Endothelial cell of umbilical vein (primary cell): ENCODE measurements around the gene IMPG2. TPM values are rescaled to one million over a fixed set of nuclear protein-coding genes. Genes with fewer than 3 reads are reported as not detected.
A peak's percentile ranks its signal among the peaks of the same experiment; 100 is the strongest.

Experiments used
- BruUV-seq: library from RNA; stranded (reverse); fragments of 400-500 nt; replicated peaks from 2 replicates; lab custom pipeline; 2021; lab: Mats Ljungman, UMichigan
- CTCF ChIA-PET: fragments of 300-600, 350-600 bp; sonication (Branson Sonifier 250); formaldehyde crosslinking; loops from one replicate; lab custom pipeline; 2021; ENCODE audit warnings: antibody characterized with exemption, inconsistent platforms; lab: Charles Lee
- POLR2A ChIA-PET: fragments of 300-600, 350-600 bp; sonication (Branson Sonifier 250); formaldehyde crosslinking; loops from one replicate; lab custom pipeline; 2021; ENCODE audit warnings: antibody characterized with exemption, inconsistent platforms; lab: Charles Lee
- DNase-seq: peaks from one replicate; pipeline ENCODE4 v3.0.0-alpha.2; 2011; ENCODE audit warnings: low read depth, low spot score
- FAIRE-seq: peaks from 2 replicates; lab custom pipeline; 2011; peaks lifted over from hg19 to GRCh38; lab: Jason Lieb, UNC
- H2AFZ ChIP-seq: 2 replicates; pipeline ENCODE4 v1.6.0; 2012; ENCODE audit warnings: low read depth, low read length, control low read depth, inconsistent platforms
- H3K27ac ChIP-seq: 2 replicates; pipeline ENCODE4 v1.5.1; 2011; ENCODE audit warnings: low read depth, mild to moderate bottlenecking, control low read depth, low read length, moderate library complexity; ENCODE audit not compliant: insufficient read depth
- H3K27me3 ChIP-seq, 2 experiments: 2 replicates each; pipeline versions ENCODE4 v1.6.0 to v1.6.1; 2011; ENCODE audit warnings: low read length in 2 of 2, mixed read lengths in 1 of 2; ENCODE audit not compliant: control insufficient read depth in 2 of 2, insufficient read depth in 2 of 2
- H3K36me3 ChIP-seq, 2 experiments: 2 replicates in 1 of 2; 3 replicates in 1 of 2; pipeline ENCODE4 v1.5.1; 2011; ENCODE audit warnings: low read length in 2 of 2, mild to moderate bottlenecking in 1 of 2, moderate library complexity in 1 of 2; ENCODE audit not compliant: control insufficient read depth in 2 of 2, insufficient read depth in 2 of 2; ENCODE audit errors: extremely low read depth in 1 of 2
- H3K4me1 ChIP-seq: 3 replicates; pipeline ENCODE4 v1.5.1; 2011; ENCODE audit warnings: mild to moderate bottlenecking, low read length; ENCODE audit not compliant: control insufficient read depth, insufficient read depth; ENCODE audit errors: extremely low read depth
- H3K4me2 ChIP-seq: 2 replicates; pipeline ENCODE4 v1.6.1; 2011; ENCODE audit warnings: low read length, control low read depth, mixed read lengths; ENCODE audit not compliant: insufficient read depth
- H3K4me3 ChIP-seq, 3 experiments: fragments of 200-600 bp in 1 of 3; sonication (generic), shearing (Covaris generic) in 1 of 3; replicated peaks in 1 of 3; 2 replicates each; pipeline ENCODE4 v1.5.1; 2011 to 2016; ENCODE audit warnings: control low read depth in 3 of 3, low read length in 3 of 3, mild to moderate bottlenecking in 2 of 3, inconsistent platforms in 1 of 3, low read depth in 1 of 3, moderate library complexity in 1 of 3; ENCODE audit not compliant: insufficient read depth in 1 of 3
- H3K79me2 ChIP-seq: 2 replicates; pipeline ENCODE4 v1.6.0; 2012; ENCODE audit warnings: low read length, inconsistent platforms; ENCODE audit not compliant: control insufficient read depth, insufficient read depth
- H3K9ac ChIP-seq: replicated peaks from 2 replicates; pipeline ENCODE3; 2011; ENCODE audit warnings: low read length, control low read depth; ENCODE audit not compliant: insufficient read depth; ENCODE audit errors: extremely low read depth
- H3K9me1 ChIP-seq: replicated peaks from 3 replicates; pipeline ENCODE4 v1.6.0; 2011; ENCODE audit warnings: mild to moderate bottlenecking, low read length; ENCODE audit not compliant: control insufficient read depth, insufficient read depth; ENCODE audit errors: extremely low read depth
- H3K9me3 ChIP-seq: replicated peaks from 2 replicates; pipeline ENCODE4 v1.5.1; 2012; ENCODE audit warnings: low read length, inconsistent platforms; ENCODE audit not compliant: control insufficient read depth, insufficient read depth
- H4K20me1 ChIP-seq: replicated peaks from 2 replicates; pipeline ENCODE3; 2011; ENCODE audit warnings: mild to moderate bottlenecking, low read length; ENCODE audit not compliant: control insufficient read depth, insufficient read depth; ENCODE audit errors: extremely low read depth
- CTCF ChIP-seq, 2 donors: IDR thresholded peaks; 1 replicate in 1 of 2; 2 replicates in 1 of 2; pipeline ENCODE4 v1.5.1; 2011; ENCODE audit warnings: low read length in 2 of 2, mild to moderate bottlenecking in 2 of 2, moderate library complexity in 2 of 2, control low read depth in 1 of 2, inconsistent platforms in 1 of 2, low read depth in 1 of 2; ENCODE audit not compliant: insufficient read depth in 1 of 2; ENCODE audit errors: extremely low read depth in 1 of 2
- EZH2 ChIP-seq: IDR thresholded peaks from 2 replicates; pipeline ENCODE4 v1.6.1; 2012; ENCODE audit warnings: borderline replicate concordance, low read depth, mild to moderate bottlenecking, moderate library complexity, low read length, inconsistent platforms; ENCODE audit not compliant: severe bottlenecking
- FOS ChIP-seq: IDR thresholded peaks from 2 replicates; pipeline ENCODE4 v1.6.1; 2011; ENCODE audit warnings: mild to moderate bottlenecking, low read length, moderate library complexity, borderline replicate concordance; ENCODE audit not compliant: insufficient read depth
- GATA2 ChIP-seq: IDR thresholded peaks from 2 replicates; pipeline ENCODE4 v1.7.0; 2011; ENCODE audit warnings: low read depth, mild to moderate bottlenecking, moderate library complexity, mixed read lengths, low read length; ENCODE audit not compliant: insufficient read length, insufficient read depth
- JUN ChIP-seq: IDR thresholded peaks from 2 replicates; pipeline ENCODE4 v1.6.1; 2011; ENCODE audit warnings: borderline replicate concordance, low read depth; ENCODE audit not compliant: insufficient read length, insufficient read depth
- MAX ChIP-seq: IDR thresholded peaks from 2 replicates; pipeline ENCODE4 v1.6.1; 2011; ENCODE audit not compliant: insufficient read depth, insufficient read length
- MYC ChIP-seq: IDR thresholded peaks from one replicate; pipeline ENCODE4 v1.6.1; 2011; ENCODE audit warnings: mild to moderate bottlenecking, low read depth, low read length
- POLR2A ChIP-seq: IDR thresholded peaks from 2 replicates; pipeline ENCODE4 v1.6.1; 2012; ENCODE audit warnings: low read depth, mild to moderate bottlenecking, control low read depth, low read length
- POLR2AphosphoS5 ChIP-seq: IDR thresholded peaks from 2 replicates; pipeline ENCODE4 v1.6.1; 2012; ENCODE audit warnings: low read depth, mild to moderate bottlenecking, control low read depth, low read length, moderate library complexity; ENCODE audit not compliant: insufficient read depth
- dilution Hi-C: fragments of 300-500 bp; cut with MboI; formaldehyde crosslinking; loops from one replicate; pipeline ENCODE4 v1.15.0; 2019; ENCODE audit warnings: low sequenced_read_pairs; ENCODE audit not compliant: extremely low pct_ligation_motif_present
- intact Hi-C: fragments of 100-400 bp; cut with micrococcal nuclease; formaldehyde crosslinking; loops from one replicate; pipeline ENCODE4 v1.10.0; 2022
- polyA plus RNA-seq, 4 experiments: library from polyadenylated mRNA; depleted of rRNA in 3 of 4; stranded (reverse) in 3 of 4; unstranded in 1 of 4; fragments of >200 nt; gene quantifications; 2 replicates each; pipeline versions ENCODE4 v1.2.1 to v1.2.3, GENCODE V29; 2011 to 2012; ENCODE audit warnings: missing spikeins in 1 of 4
- total RNA-seq: library from RNA; stranded (reverse); gene quantifications from 2 replicates; pipeline ENCODE4 v1.2.3, GENCODE V29; 2021

IMPG2 gene
- total and polyA plus RNA-seq, 2 donors (not counting 3 experiments of a cell fraction or from before 2014, with no cell fraction given), result 0.39 to 0.71 TPM

- DNase-seq, result peak; percentile 64
- no peaks in the 10 kb centered on the region for H3K79me2 ChIP-seq
- ChIA-PET POLR2A (interaction anchor here (0.6 kb wide), 1 partner anchor 14 kb away, joined by 3 read pairs; no protein-coding TSS in a partner anchor), CTCF (interaction anchor here (1.6 kb wide), 1 partner anchor 18 kb away, joined by 4 read pairs; no protein-coding TSS in a partner anchor)
- no peaks in the 10 kb centered on the region for H3K4me1 ChIP-seq
- no peak overlapping the region for H3K4me3 ChIP-seq
- no peaks in the 10 kb centered on the region for H3K27me3 ChIP-seq
- no TSS peak for BruUV-seq
- H3K9me3 ChIP-seq, result peaks cover 2% of the 10 kb centered on the region
- no peak for FAIRE-seq
- no peak overlapping the region for H3K4me2 ChIP-seq
- H3K27ac ChIP-seq, result no peak overlapping the region
- H4K20me1 ChIP-seq, result no peaks in the 10 kb centered on the region
- dilution Hi-C loops (no loop called here), intact Hi-C loops (no loop called here)
- TF ChIP-seq MAX (no peak), MYC (no peak), JUN (no peak), POLR2A (no peak), POLR2AphosphoS5 (no peak), CTCF (IDR thresholded peaks at IDR 0.05; ENCODE audit: extremely low read depth in 1 of 2, insufficient read depth in 1 of 2, low read depth in 1 of 2, low read length in 2 of 2) (no peak), GATA2 (no peak), FOS (no peak), EZH2 (no peak)
- H3K9ac ChIP-seq, result no peak overlapping the region
- no peak overlapping the region for H2AFZ ChIP-seq
- no peaks in the 10 kb centered on the region for H3K36me3 ChIP-seq
- H3K9me1 ChIP-seq, result no peaks in the 10 kb centered on the region
Observed at GRCh38 chr3:101311676-101312075, 8.7 kb downstream of the IMPG2 start.
